Kidney (tissue), 14 donors: ENCODE data around the gene CHMP4A. TPM values are rescaled to one million over a fixed set of nuclear protein-coding genes. Genes with fewer than 3 reads are reported as not detected.
"Not testable (repeated sequence)": the region's sequence is repeated elsewhere in the genome, so short reads cannot be mapped to it uniquely, and the experiment has no call there.

Experiments used
- DNase-seq, 5 donors: peaks; one replicate each; pipeline ENCODE4 v3.0.0-alpha.2; 2013 to 2020
- FAIRE-seq: peaks from 2 replicates; lab custom pipeline; 2012; peaks lifted over from hg19 to GRCh38; lab: Jason Lieb, UNC
- H3K27ac ChIP-seq, 2 donors: one replicate each; pipeline ENCODE4 v1.7.0; 2013; ENCODE audit warnings: low read depth in 2 of 2, low read length in 2 of 2, inconsistent platforms in 1 of 2
- H3K27me3 ChIP-seq: one replicate; pipeline ENCODE4 v1.7.1; 2013; ENCODE audit warnings: low read length, inconsistent platforms; ENCODE audit not compliant: control insufficient read depth, insufficient read depth
- H3K36me3 ChIP-seq, 3 donors: one replicate each; pipeline versions ENCODE4 v1.7.0 to v1.7.1; 2013; ENCODE audit warnings: low read length in 3 of 3, control low read depth in 1 of 3, inconsistent platforms in 1 of 3; ENCODE audit not compliant: insufficient read depth in 3 of 3, control insufficient read depth in 2 of 3
- H3K4me1 ChIP-seq, 3 donors: one replicate each; pipeline versions ENCODE4 v1.7.0 to v1.7.1; 2013; ENCODE audit warnings: low read length in 3 of 3, inconsistent platforms in 1 of 3, low read depth in 1 of 3; ENCODE audit not compliant: control insufficient read depth in 2 of 3, insufficient read depth in 2 of 3
- H3K4me3 ChIP-seq, 3 donors: one replicate each; pipeline versions ENCODE4 v1.7.0 to v1.8.1; 2013; ENCODE audit warnings: low read length in 3 of 3, control low read depth in 1 of 3, inconsistent platforms in 1 of 3
- H3K9ac ChIP-seq, 3 donors: one replicate each; pipeline versions ENCODE4 v1.7.0 to v1.7.1; 2013; ENCODE audit warnings: low read length in 3 of 3, control low read depth in 1 of 3, inconsistent platforms in 1 of 3
- H3K9me3 ChIP-seq, 3 donors: one replicate each; pipeline versions ENCODE4 v1.7.0 to v1.7.1; 2013; ENCODE audit warnings: low read length in 3 of 3, control low read depth in 1 of 3, inconsistent platforms in 1 of 3; ENCODE audit not compliant: control insufficient read depth in 2 of 3, insufficient read depth in 1 of 3
- CTCF ChIP-seq: IDR thresholded peaks from 3 replicates; pipeline ENCODE4 v1.5.1; 2012; ENCODE audit warnings: mild to moderate bottlenecking, moderate library complexity, borderline replicate concordance; ENCODE audit not compliant: insufficient read depth; ENCODE audit errors: extremely low read depth
- intact Hi-C: fragments of 100-400 bp; cut with DNase I; formaldehyde crosslinking; loops from one replicate; pipeline ENCODE4 v1.11.1; 2022
- polyA plus RNA-seq: library from polyadenylated mRNA; stranded (reverse); fragments of 350-450 nt; fragmentation: Illumina TruSeq; extraction: RNeasy Lipid Tissue Mini Kit (QIAGEN cat#74804); gene quantifications from one replicate; pipeline ENCODE4 v1.2.3, GENCODE V29; 2014; ENCODE audit warnings: low read depth, low replicate concordance; ENCODE audit not compliant: insufficient read depth
- total RNA-seq: library from RNA; stranded (reverse); fragmentation: NEBNext Ultra II Directional; extraction: Animal tissue kit (Norgen Biotek cat#: 25700); gene quantifications from one replicate; pipeline ENCODE4 v1.2.1, GENCODE V29; 2021
- donor health status: control.
- donor health status: control.
- donor health status: control.
- donor health status: control.
- donor health status: control.
- donor health status: DM: yes; HTN: yes; CAD: no.
- donor health status: Normal renal cell carcinoma (clear cell type).

Gene CHMP4A
- total and polyA plus RNA-seq, 2 donors from 2014 or later = 65.1 to 72.2 TPM

- Histone ChIP-seq H3K36me3 (no peaks in the 10 kb centered on the region), H3K9ac (no peak overlapping the region), H3K4me3 (no peak overlapping the region), H3K4me1 (peaks cover 0 to 6% (median 4%) of the 10 kb centered on the region in 3 donors), H3K27me3 (no peaks in the 10 kb centered on the region), H3K27ac (no peak overlapping the region), H3K9me3 (no peaks in the 10 kb centered on the region)
- FAIRE-seq = no peak
- intact Hi-C loops = no loop called here
- TF ChIP-seq CTCF = no peak
- no peak for DNase-seq
Measured at GRCh38 chr14:24247422-24247821, 34.1 kb upstream of the CHMP4A start.

GRCh38 chr14:24246765-24247212 lies 33.5 kb upstream of the CHMP4A start:
- Histone ChIP-seq H3K27me3 (no peaks in the 10 kb centered on the region), H3K4me1 (peaks cover 0 to 7% (median 4%) of the 10 kb centered on the region in 3 donors), H3K9ac (no peak overlapping the region), H3K4me3 (no peak overlapping the region), H3K9me3 (no peaks in the 10 kb centered on the region), H3K27ac (no peak overlapping the region), H3K36me3 (no peaks in the 10 kb centered on the region)
- no peak for TF ChIP-seq CTCF
- intact Hi-C loops = no loop called here
- peak in 1 of 5 donors; percentile 9 for DNase-seq
- FAIRE-seq = no peak

GRCh38 chr14:24245350-24245749 lies 32.1 kb upstream of the CHMP4A start:
- H3K4me3 ChIP-seq, H3K9ac ChIP-seq, H3K27ac ChIP-seq, FAIRE-seq, intact Hi-C loops, H3K9me3 ChIP-seq, H3K36me3 ChIP-seq, H3K27me3 ChIP-seq: not testable (repeated sequence)
- peaks cover 0 to 19% (median 11%) of the 10 kb centered on the region in 3 donors for H3K4me1 ChIP-seq
- peak in 1 of 5 donors; percentile 19 for DNase-seq

GRCh38 chr14:24243336-24243836 lies 30.1 kb upstream of the CHMP4A start:
- intact Hi-C loops = no loop called here
- Histone ChIP-seq H3K9ac (peak overlapping the region in 2 of 3 donors; percentile 45 to 94), H3K4me3 (peak overlapping the region; percentile 20 to 91 (median 76)), H3K27ac (peak overlapping the region; percentile 100), H3K36me3 (peaks cover 0 to 26% (median 22%) of the 10 kb centered on the region in 3 donors), H3K27me3 (no peaks in the 10 kb centered on the region), H3K4me1 (peaks cover 0 to 27% (median 19%) of the 10 kb centered on the region in 3 donors), H3K9me3 (no peaks in the 10 kb centered on the region)
- peak in 1 of 5 donors; percentile 70 for DNase-seq
- FAIRE-seq = no peak
- no peak for TF ChIP-seq CTCF
